GM18526 (cell line): Measurements from ENCODE around the gene RETREG1.

Experiments
- POLR2A ChIP-seq: IDR thresholded peaks from 3 replicates; pipeline ENCODE4 v1.6.1; 2011; ENCODE audit not compliant: insufficient read length; ENCODE audit errors: extremely low read depth

The RETREG1 gene

DNA sequence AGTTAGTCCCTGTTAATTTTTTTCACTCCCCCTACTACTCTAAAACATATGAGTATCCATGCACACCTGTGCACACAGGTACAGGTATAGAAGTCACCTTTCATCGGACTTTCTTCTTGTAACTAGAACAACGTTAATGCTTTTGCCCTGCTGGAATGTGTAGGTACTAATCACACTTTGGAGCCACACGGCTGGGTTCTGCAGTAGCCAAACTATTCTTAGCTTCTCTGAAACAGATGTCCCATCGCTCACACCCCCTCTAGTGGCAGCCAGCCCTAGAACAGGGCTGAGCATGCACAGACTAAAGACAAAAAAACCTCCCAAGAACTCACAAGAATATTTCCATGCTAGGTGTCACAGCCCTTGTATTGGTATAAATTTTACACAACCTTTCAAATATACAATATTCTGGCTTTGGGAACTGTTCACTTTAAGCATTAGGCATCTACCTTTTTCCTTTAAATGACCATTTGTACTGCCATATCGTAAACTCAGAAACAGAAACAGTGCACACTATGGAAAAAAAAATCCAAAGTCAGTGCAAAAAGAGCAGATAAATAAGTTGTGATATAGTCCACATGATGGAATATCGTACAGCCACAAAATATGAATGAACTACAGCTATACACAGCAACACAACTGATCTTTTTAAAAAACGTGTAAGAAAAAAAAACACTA lies 64.0 kb downstream of the RETREG1 start:
- TF ChIP-seq POLR2A = no peak

- TF ChIP-seq POLR2A = no peak
Measured at GRCh38 chr5:16551628-16552027, 65.2 kb downstream of the RETREG1 start.

DNA sequence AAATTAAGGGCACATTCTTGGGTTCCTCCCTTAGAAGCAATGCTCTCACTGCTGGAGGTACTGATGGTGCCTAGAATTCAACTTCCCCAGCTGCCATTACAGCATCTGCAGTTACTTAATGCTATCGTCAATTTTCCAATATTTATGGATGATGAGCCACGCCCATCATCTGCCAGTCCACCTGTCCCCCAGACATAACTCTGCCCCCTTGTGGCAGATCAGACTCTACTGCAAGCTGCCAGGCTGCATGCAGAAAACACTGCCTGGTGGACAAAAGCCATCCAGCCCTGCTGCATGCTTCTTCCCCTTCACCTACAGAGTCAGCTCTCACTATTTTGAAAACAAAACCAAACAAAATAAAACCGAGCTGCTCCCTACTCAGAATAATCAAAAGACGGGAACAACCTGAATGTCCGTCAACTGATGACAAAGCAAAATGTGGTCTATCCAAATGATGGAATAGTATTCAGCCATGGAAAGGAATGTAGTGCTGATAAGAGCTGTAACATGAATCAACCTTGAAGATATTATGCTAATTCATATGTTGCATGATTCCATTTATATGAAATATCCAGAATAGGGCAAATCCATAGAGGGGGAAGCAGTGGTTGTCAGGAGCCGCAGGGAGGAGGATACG lies 66.4 kb downstream of the RETREG1 start:
- no peak for TF ChIP-seq POLR2A

DNA sequence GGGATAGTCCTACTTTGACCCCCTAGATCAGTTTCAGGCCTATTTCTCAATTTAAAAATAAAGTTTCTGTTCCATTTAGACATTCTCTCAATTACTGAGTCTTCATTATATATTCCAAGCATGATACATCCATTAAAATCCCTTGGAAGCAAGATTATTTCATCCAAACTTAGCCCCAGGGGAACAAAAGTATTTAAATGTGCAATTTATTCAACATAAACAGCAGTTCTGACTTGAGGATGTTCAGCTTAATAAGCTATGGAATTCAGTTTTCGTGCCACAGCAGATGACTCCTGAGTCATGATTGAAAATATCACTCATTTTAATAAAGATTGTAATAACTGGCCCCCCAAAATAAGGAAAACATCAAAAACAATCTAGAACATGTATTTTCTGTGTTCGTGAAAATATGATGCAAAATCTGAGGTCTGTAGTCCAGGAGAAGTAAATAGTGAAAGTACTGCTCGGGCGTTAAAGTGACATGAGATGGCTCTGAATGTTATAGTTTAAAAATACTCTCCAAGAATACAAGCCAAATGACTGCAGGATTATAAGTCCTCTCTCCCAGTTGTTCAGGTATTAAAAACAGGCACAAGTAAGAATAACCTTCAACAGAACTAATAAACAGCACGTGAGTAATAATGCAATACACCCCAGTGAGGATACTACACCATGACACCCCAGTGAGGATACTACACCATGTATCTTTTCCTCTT lies 67.1 kb downstream of the RETREG1 start:
- no peak for TF ChIP-seq POLR2A

DNA sequence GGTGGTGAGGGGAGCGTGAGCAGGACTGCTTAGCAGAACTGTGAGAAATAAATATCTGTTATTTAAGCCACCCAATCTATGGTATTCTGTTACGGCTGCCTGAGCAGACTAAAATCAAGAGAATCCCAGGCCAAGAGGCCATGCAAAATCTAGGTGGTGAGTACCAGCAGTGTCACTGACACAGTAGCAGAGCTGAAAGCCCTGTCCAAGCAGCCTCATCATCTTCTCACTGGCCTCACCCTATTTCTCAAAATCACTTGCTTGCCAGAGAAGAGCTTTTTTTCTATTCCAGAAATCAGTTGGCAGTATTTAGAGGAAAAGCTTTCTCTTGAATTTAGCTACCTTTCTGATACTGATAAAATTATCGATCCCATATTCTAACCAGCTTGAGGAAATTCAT lies 68.0 kb downstream of the RETREG1 start:
- TF ChIP-seq POLR2A = no peak

DNA sequence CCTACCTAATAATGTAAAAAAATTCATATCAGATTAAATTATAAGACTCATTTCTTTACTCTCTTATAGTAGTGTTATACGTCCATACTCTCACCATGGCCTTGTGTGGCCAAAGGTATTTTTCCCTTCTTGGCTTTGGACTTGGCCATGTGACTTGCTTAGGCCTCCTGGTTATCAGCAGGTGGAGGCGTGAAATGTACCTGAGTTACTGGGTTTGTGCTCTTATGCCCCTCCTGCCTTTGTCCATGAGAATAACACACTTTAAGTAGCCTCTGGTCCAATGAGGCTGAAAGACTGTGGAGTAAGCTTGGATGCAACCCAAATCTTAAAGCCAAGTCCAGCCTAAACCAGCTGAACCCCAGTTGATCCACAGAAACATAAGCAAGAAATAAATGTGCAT lies 68.7 kb downstream of the RETREG1 start:
- TF ChIP-seq POLR2A = no peak

- no peak for TF ChIP-seq POLR2A
Measured at GRCh38 chr5:16547200-16547842, 69.5 kb downstream of the RETREG1 start.

DNA sequence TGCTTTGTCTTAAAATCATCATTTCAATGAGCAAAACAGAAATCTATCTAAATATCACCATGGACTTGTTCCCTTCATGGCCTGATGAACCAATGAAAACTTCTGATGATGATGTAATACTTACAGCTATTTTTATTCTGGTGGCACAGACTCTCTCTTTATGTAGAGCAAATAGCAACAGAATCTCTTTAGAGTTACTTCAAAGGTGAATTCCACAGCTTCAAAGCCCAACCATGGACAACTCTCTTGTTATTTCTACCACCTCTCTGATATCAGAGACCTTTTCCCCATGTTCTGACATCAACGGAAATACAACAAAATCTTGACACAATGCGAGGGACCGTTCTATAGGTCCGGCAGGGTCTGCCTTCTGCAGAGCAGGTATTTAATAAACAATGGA lies 70.1 kb downstream of the RETREG1 start:
- TF ChIP-seq POLR2A = no peak

DNA sequence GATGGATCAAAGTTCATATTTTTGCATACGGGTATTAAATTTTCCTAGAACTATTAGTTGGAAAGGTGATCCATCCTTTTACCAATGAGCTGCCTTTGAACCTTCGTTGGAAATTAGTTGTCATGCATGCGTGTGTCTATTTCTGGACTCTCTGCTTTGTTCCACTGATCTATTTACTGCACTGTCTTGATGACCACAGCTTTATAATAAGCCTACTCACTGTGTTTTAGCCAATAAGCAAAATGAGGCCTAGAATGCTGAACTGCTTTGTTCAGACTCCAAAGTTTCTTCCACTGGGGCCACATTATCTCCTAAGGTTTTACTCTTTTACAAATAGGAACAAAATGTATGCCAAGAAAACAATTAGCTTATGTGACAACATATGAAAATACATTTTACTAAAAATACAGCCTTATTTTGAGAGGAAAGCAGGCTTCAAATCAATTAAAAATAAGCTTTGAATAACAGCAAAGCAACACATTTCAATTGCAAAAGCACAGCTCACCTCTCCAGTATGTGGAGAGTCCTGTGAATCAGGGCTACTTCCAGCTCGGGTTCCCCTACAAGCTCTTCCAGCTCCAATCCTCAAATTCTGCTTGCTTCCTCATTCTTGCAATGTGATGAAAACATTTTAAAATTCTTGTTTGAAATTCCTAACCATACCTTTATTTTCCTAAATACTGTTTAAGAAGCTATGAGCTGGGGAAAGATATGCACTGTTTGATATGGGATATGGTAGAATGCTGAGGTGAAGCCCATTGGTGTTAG lies 72.0 kb downstream of the RETREG1 start:
- TF ChIP-seq POLR2A = no peak

DNA sequence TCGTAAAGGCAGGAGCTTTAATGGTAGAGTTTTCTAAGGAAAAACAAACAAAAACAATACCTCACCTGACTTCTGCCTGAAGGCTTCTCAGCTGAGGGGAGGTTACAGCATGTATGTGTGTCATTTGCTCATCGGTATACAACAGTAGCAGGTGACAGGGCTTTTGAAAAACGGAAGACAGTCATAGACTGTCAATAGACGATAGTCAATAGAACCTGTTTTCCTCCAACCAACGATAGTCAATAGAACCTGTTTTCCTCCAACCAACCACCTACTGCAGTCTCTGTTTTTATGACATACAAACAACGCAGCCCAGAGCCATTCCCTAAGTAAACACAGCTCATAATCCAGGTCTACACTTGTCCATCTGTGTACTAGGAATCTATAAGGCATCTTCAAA lies 74.6 kb downstream of the RETREG1 start:
- no peak for TF ChIP-seq POLR2A

- no peak for TF ChIP-seq POLR2A
Measured at GRCh38 chr5:16540421-16540820, 76.4 kb downstream of the RETREG1 start.

- TF ChIP-seq POLR2A = no peak
Measured at GRCh38 chr5:16539169-16539666, 77.6 kb downstream of the RETREG1 start.

DNA sequence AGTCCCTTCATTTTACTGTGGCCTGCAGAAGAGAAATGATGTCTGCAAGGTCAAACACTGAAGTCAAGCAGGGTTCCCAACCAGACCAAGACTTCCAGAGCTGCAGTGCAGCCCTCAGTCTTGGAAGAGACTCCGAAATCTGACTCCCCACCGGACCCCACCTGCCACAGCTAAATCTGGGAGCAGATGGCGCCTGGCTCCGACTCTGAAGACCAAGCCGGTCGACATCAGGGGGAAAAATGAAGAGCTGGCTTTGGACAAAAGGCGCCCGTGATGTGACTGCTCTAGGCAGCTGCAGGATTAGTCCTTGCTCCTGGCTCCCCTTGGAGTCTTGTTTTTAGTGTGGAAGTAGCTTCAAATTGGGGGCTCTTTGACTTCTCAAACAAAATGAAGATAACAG lies 78.8 kb downstream of the RETREG1 start:
- TF ChIP-seq POLR2A = no peak

DNA sequence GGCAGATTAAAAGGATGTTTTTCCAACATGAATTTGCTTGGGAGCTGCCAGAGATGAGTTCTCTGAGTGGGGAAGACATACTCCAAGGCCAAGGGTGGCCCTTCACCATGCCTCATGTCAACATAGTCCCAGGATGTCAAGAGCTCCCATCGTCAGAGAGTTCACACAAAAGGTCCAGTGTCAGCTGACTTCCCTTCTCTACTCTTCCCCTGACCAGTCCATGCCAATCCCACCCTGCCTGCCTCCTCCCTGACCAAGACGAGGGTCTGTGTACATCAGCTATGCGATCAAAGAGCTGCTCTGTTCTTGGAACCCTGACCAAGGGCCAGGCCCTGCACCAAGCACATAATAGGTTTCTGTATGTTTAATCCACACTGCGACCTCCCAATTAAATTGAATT lies 80.0 kb downstream of the RETREG1 start:
- TF ChIP-seq POLR2A = no peak

DNA sequence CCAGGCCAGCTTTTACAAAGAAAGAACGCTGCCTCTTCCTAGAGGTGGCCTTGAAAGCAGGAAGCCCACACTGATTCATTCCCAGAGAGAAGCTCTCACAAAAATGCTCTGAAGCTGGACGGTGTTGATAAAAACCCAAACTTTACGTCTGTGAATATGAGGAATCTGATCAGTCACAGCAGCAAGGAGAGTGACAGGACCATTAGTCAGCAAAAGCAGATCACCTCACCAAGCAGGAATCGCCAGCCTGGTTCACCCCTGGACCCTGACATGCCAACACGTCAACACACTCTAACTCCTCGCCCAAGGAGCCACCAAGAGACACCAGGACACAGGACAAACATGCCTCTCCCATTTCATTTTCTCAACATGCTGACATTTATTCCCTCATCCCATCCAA lies 80.6 kb downstream of the RETREG1 start:
- no peak for TF ChIP-seq POLR2A
